ENCODE data around the gene NPTN.

GRCh38 chr15:73596174-73596573 lies 37.0 kb downstream of the NPTN start:
- TF ChIP-seq YY1 (IDR thresholded peaks at IDR 0.05; ENCODE audit: insufficient read depth, insufficient read length) (no peak), SUZ12 (IDR thresholded peaks at IDR 0.05; ENCODE audit: extremely low read depth, insufficient read depth, insufficient read length) (no peak), ZNF274 (IDR thresholded peaks at IDR 0.05; ENCODE audit: low read depth, low read length) (no peak)
